GM19023 (cell line): ENCODE results near the gene SH3RF3.

ENCODE experiments used
- ATAC-seq: cut with Tn5 transposase; IDR thresholded peaks from one replicate; pipeline ENCODE4 v1.9.1; 2021; ENCODE audit warnings: mild to moderate bottlenecking, moderate library complexity; ENCODE audit not compliant: unreplicated experiment

Gene SH3RF3

GRCh38 chr2:109385506-109385905, 256.5 kb downstream of the SH3RF3 start:
- ATAC-seq = no peak

- no peak for ATAC-seq
Observed at GRCh38 chr2:109386004-109386695, 257.1 kb downstream of the SH3RF3 start.

- ATAC-seq = no peak
Observed at GRCh38 chr2:109387221-109387735, 258.3 kb downstream of the SH3RF3 start.

GRCh38 chr2:109387778-109388469, 258.9 kb downstream of the SH3RF3 start:
- ATAC-seq = no peak

- ATAC-seq = no peak
Observed at GRCh38 chr2:109391243-109391642, 262.2 kb downstream of the SH3RF3 start.

GRCh38 chr2:109392140-109392539, 263.1 kb downstream of the SH3RF3 start:
- ATAC-seq = no peak

- ATAC-seq = no peak
Observed at GRCh38 chr2:109392816-109393661, 264.0 kb downstream of the SH3RF3 start.

- no peak for ATAC-seq
Observed at GRCh38 chr2:109393662-109393972, 264.6 kb downstream of the SH3RF3 start.

GRCh38 chr2:109395494-109396201, 266.6 kb downstream of the SH3RF3 start:
- ATAC-seq = no peak

GRCh38 chr2:109396202-109397180, 267.5 kb downstream of the SH3RF3 start:
- peak; percentile 51 for ATAC-seq

- ATAC-seq = no peak
Observed at GRCh38 chr2:109397893-109398292, 268.9 kb downstream of the SH3RF3 start.

GRCh38 chr2:109398366-109399015, 269.5 kb downstream of the SH3RF3 start:
- no peak for ATAC-seq

- ATAC-seq = no peak
Observed at GRCh38 chr2:109399066-109399465, 270.1 kb downstream of the SH3RF3 start.

- ATAC-seq = no peak
Observed at GRCh38 chr2:109400102-109400501, 271.1 kb downstream of the SH3RF3 start.

GRCh38 chr2:109401370-109401769, 272.4 kb downstream of the SH3RF3 start:
- ATAC-seq = no peak

- ATAC-seq = no peak
Observed at GRCh38 chr2:109402180-109402579, 273.2 kb downstream of the SH3RF3 start.

GRCh38 chr2:109402980-109403840, 274.2 kb downstream of the SH3RF3 start:
- ATAC-seq = no peak

- no peak for ATAC-seq
Observed at GRCh38 chr2:109403841-109404201, 274.8 kb downstream of the SH3RF3 start.
